Choroid plexus epithelial cell (primary cell): ENCODE data around the gene PARD3.

ENCODE experiments used
- DNase-seq: peaks from one replicate; pipeline ENCODE4 v3.0.0-alpha.2; 2010; ENCODE audit warnings: low read depth
- H3K4me3 ChIP-seq: 2 replicates; pipeline ENCODE4 v1.5.1; 2011; ENCODE audit warnings: low read depth, mild to moderate bottlenecking, control low read depth, low read length, moderate library complexity
- CTCF ChIP-seq: conservative IDR thresholded peaks from 2 replicates; pipeline ENCODE4 v1.5.1; 2011; ENCODE audit warnings: low read depth, mild to moderate bottlenecking, control low read depth, inconsistent platforms, low read length, moderate library complexity

Gene PARD3

GRCh38 chr10:34547291-34547690 is 267.8 kb downstream of the PARD3 start:
- no peak for DNase-seq
- TF ChIP-seq CTCF, result no peak
- H3K4me3 ChIP-seq, result no peak overlapping the region

GRCh38 chr10:34544400-34544799 is 270.7 kb downstream of the PARD3 start:
- H3K4me3 ChIP-seq, result no peak overlapping the region
- no peak for DNase-seq
- TF ChIP-seq CTCF, result no peak

- no peak for TF ChIP-seq CTCF
- H3K4me3 ChIP-seq, result no peak overlapping the region
- no peak for DNase-seq
Observed at GRCh38 chr10:34543716-34544115, 271.4 kb downstream of the PARD3 start.

GRCh38 chr10:34540492-34540891 is 274.6 kb downstream of the PARD3 start:
- no peak for TF ChIP-seq CTCF
- no peak overlapping the region for H3K4me3 ChIP-seq
- no peak for DNase-seq

- TF ChIP-seq CTCF, result no peak
- DNase-seq, result peak; percentile 77
- peak overlapping the region; percentile 47 for H3K4me3 ChIP-seq
Observed at GRCh38 chr10:34539533-34540315, 275.4 kb downstream of the PARD3 start.

- peak overlapping the region; percentile 40 for H3K4me3 ChIP-seq
- TF ChIP-seq CTCF, result no peak
- DNase-seq, result peak; percentile 44
Observed at GRCh38 chr10:34538281-34538829, 276.7 kb downstream of the PARD3 start.

- H3K4me3 ChIP-seq, result no peak overlapping the region
- DNase-seq, result no peak
Observed at GRCh38 chr10:34537629-34538231, 277.4 kb downstream of the PARD3 start.

More at GRCh38 chr10:34537629-34538231, 277.4 kb downstream of the PARD3 start:
- no peak for TF ChIP-seq CTCF
